Measurements from ENCODE around the gene PGA5. TPM values are rescaled to one million over a fixed set of nuclear protein-coding genes. Genes with fewer than 3 reads are reported as not detected.

The PGA5 gene
- total RNA-seq, 1 donor from 2014 or later = not detected

DNA sequence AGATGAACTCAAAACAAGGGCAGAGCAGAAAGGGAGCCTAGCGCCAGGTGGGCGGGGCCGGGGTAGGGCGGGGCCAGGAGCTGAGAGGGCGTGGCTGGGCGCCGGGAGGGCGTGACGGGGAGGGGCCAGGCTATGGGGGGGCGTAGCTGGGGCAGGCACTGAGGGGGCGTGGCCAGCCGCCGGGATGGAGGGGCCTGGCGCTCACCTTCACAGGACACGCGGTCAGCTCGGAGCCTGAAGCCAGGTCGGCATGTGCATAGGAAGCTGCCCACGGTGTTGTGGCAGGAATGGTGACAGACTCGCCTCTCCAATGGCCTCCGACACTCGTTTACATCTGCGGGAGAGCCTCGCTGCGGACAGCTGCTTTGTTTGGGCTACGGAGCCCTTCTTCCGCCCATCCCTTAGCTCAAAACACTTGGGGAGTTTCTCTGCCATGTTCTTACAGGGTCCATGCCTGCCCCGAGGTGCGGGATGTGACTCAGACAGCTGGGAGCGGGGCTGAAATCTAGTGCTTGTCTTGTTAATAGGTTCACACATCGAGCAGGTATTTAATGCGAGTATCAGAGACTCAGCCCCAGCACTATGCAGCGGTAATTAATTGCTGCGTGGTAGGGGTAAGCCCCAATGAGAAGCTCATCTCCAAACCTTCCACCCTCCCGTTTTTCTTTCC, 40.7 kb downstream of the PGA5 start:
- no peaks in the 10 kb centered on the region for H3K27me3 Mint-ChIP-seq (ENCODE audit: unreplicated experiment)
- TF ChIP-seq, protein P1, sequence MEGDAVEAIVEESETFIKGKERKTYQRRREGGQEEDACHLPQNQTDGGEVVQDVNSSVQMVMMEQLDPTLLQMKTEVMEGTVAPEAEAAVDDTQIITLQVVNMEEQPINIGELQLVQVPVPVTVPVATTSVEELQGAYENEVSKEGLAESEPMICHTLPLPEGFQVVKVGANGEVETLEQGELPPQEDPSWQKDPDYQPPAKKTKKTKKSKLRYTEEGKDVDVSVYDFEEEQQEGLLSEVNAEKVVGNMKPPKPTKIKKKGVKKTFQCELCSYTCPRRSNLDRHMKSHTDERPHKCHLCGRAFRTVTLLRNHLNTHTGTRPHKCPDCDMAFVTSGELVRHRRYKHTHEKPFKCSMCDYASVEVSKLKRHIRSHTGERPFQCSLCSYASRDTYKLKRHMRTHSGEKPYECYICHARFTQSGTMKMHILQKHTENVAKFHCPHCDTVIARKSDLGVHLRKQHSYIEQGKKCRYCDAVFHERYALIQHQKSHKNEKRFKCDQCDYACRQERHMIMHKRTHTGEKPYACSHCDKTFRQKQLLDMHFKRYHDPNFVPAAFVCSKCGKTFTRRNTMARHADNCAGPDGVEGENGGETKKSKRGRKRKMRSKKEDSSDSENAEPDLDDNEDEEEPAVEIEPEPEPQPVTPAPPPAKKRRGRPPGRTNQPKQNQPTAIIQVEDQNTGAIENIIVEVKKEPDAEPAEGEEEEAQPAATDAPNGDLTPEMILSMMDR (IDR thresholded peaks at IDR 0.05) = no peak
- H3K36me3 Mint-ChIP-seq (ENCODE audit: unreplicated experiment) = peaks cover 37% of the 10 kb centered on the region
- no peak overlapping the region for H3K4me3 Mint-ChIP-seq (ENCODE audit: unreplicated experiment)
- H3K4me1 Mint-ChIP-seq (ENCODE audit: unreplicated experiment) = peaks cover 21% of the 10 kb centered on the region
- H3K9me3 Mint-ChIP-seq (ENCODE audit: unreplicated experiment) = no peaks in the 10 kb centered on the region
- DNase-seq (ENCODE audit: extremely low spot score, unreplicated experiment) = no peak
- H3K27ac Mint-ChIP-seq (ENCODE audit: unreplicated experiment) = no peak overlapping the region

DNA sequence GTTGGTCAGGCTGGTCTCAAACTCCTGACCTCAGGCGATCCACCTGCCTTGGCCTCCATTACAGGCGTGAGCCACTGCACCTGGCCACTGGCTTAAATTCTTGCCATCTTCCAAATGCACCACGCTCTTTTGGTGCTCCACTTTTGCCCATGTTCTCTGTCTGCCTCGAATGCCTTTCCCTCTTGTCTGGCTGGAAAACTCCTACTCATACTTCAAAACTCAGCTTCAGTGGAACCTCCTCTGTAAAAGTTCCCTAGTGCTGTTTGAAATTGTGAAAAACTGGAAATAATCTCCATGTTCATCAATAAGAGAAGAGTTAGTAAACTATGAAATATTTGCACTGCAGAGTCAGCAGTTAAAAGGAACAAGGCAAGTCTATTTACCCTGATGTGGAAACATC, 42.6 kb downstream of the PGA5 start:
- Mint-ChIP-seq H3K36me3 (ENCODE audit: unreplicated experiment) (peaks cover 44% of the 10 kb centered on the region), H3K4me3 (ENCODE audit: unreplicated experiment) (no peak overlapping the region), H3K9me3 (ENCODE audit: unreplicated experiment) (no peaks in the 10 kb centered on the region), H3K27me3 (ENCODE audit: unreplicated experiment) (no peaks in the 10 kb centered on the region), H3K27ac (ENCODE audit: unreplicated experiment) (no peak overlapping the region), H3K4me1 (ENCODE audit: unreplicated experiment) (peaks cover 7% of the 10 kb centered on the region)
- TF ChIP-seq, protein P1 (IDR thresholded peaks at IDR 0.05) = no peak
- no peak for DNase-seq (ENCODE audit: extremely low spot score, unreplicated experiment)

DNA sequence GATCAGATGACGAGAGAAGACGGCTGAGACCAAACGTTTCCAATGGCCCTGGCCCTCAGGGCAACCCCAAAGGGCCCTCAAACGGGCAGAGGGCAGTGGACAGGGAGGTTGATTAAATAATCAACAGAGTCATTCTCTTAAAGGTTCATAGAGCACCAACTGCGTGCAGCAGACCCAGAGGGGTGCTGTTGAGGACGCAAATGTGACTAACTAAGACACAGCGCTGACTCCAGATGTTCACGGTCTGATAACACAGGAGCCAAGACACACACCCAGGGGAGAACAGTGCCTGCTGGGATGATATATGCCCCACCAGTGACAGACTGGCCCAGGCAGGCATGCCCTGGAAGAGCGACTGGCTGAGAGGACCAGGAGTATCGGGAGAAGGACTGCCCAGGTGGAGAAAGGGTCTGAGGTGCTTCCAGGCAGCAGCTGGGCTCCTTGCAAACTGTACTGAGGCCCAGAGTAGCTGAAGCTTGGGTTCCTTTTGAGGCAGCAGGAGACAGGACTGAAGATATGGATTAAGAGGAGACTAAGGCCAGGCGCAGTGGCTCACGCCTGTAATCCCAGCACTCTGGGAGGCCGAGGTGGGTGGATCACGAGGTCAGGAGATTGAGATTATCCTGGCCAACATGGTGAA, 46.5 kb downstream of the PGA5 start:
- H3K4me3 Mint-ChIP-seq (ENCODE audit: unreplicated experiment) = no peak overlapping the region
- peaks cover 35% of the 10 kb centered on the region for H3K36me3 Mint-ChIP-seq (ENCODE audit: unreplicated experiment)
- no peak for DNase-seq (ENCODE audit: extremely low spot score, unreplicated experiment)
- no peaks in the 10 kb centered on the region for H3K9me3 Mint-ChIP-seq (ENCODE audit: unreplicated experiment)
- no peak overlapping the region for H3K27ac Mint-ChIP-seq (ENCODE audit: unreplicated experiment)
- TF ChIP-seq, protein P1 (IDR thresholded peaks at IDR 0.05) = no peak
- H3K4me1 Mint-ChIP-seq (ENCODE audit: unreplicated experiment) = peaks cover 4% of the 10 kb centered on the region
- no peaks in the 10 kb centered on the region for H3K27me3 Mint-ChIP-seq (ENCODE audit: unreplicated experiment)

DNA sequence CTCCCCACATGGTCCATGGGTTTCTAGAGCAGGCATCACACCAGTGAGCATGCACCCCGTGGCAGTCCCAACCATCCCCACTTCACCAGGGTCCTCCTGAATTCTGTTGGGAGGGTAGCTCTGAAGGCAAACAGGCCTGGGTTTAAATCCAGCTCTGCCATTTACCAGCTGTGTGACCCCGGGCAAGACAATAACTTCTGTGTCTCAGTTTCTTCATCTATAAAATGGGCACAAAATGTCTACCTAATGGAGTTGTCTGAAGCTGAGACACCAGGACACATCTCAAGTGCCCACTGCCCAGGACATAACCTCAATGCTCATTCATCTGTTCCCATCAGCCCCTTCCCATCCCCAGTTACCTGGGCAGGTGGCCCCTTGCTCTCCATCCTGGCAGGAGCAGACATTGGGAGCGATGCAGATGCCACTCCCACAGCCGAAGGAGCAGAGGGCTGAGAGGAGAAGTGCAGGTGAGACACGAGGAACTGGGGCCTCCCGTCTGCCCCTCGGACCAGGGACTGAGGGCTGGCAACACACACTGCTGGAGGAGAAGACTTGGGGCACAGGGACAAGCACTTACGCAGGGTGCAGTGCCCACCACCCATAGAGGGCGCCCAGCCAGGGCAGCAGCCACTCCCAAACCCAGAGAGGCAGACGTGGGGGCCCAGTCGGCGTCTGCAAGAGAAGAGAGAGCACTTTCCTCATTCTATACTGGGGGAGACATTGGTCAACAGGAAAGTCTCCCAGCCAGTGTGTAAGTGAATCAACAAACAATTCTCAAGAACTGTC, 50.1 kb downstream of the PGA5 start:
- H3K27ac Mint-ChIP-seq (ENCODE audit: unreplicated experiment) = no peak overlapping the region
- no peak for DNase-seq (ENCODE audit: extremely low spot score, unreplicated experiment)
- H3K9me3 Mint-ChIP-seq (ENCODE audit: unreplicated experiment) = no peaks in the 10 kb centered on the region
- H3K27me3 Mint-ChIP-seq (ENCODE audit: unreplicated experiment) = no peaks in the 10 kb centered on the region
- TF ChIP-seq, protein P1 (IDR thresholded peaks at IDR 0.05) = no peak
- no peak overlapping the region for H3K4me3 Mint-ChIP-seq (ENCODE audit: unreplicated experiment)
- peaks cover 17% of the 10 kb centered on the region for H3K4me1 Mint-ChIP-seq (ENCODE audit: unreplicated experiment)
- H3K36me3 Mint-ChIP-seq (ENCODE audit: unreplicated experiment) = peaks cover 9% of the 10 kb centered on the region

DNA sequence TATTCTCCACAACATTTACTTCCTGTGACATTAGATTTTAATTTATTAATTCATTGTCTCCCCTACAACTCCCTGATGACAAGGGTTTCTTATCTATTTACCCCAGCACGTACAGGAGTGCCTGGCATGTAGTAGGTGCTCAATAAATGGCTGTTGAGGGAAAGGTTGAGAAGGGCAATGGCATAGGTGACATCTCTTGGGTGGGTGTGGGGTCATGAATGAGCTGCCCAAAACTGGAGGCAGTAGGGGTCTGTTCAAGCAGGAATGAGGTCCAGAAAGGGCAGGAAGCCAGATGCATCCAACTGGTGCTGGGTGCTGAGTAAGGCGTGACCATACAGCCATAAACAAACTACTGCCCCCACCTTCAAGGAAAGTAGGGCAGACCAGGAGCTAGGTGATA, 51.4 kb downstream of the PGA5 start:
- Mint-ChIP-seq H3K4me1 (ENCODE audit: unreplicated experiment) (peaks cover 27% of the 10 kb centered on the region), H3K27ac (ENCODE audit: unreplicated experiment) (no peak overlapping the region)

More for the DNA sequence above, 51.4 kb downstream of the PGA5 start:
- Mint-ChIP-seq H3K4me3 (ENCODE audit: unreplicated experiment) (no peak overlapping the region), H3K27me3 (ENCODE audit: unreplicated experiment) (no peaks in the 10 kb centered on the region), H3K36me3 (ENCODE audit: unreplicated experiment) (peaks cover 3% of the 10 kb centered on the region), H3K9me3 (ENCODE audit: unreplicated experiment) (no peaks in the 10 kb centered on the region)
- TF ChIP-seq, protein P1 (IDR thresholded peaks at IDR 0.05) = no peak
- no peak for DNase-seq (ENCODE audit: extremely low spot score, unreplicated experiment)
